SK-N-MC (cell line): Measurements from ENCODE around the gene UBE2K.

Source experiments
- EZH2 ChIP-seq: fragments of 200-600 bp; sonication (generic); IDR thresholded peaks from one replicate; pipeline ENCODE4 v1.6.1; 2017; ENCODE audit warnings: antibody characterized with exemption
- POLR2AphosphoS5 ChIP-seq: IDR thresholded peaks from 2 replicates; pipeline ENCODE4 v1.6.1; 2012; ENCODE audit warnings: mild to moderate bottlenecking, low read depth, low read length, borderline replicate concordance

- no peak for TF ChIP-seq EZH2
- no peak for TF ChIP-seq POLR2AphosphoS5
These were observed 66.0 kb downstream of the UBE2K start for GRCh38 chr4:39763714-39764572.
